H9 (cell line): ENCODE measurements around the gene AZI2. TPM values are rescaled to one million over a fixed set of nuclear protein-coding genes. Genes with fewer than 3 reads are reported as not detected.

ENCODE experiments used
- DNase-seq: peaks from one replicate; pipeline ENCODE4 v3.0.0-alpha.2; 2017
- H2AFZ ChIP-seq: one replicate; pipeline ENCODE4 v1.6.1; 2013; ENCODE audit warnings: mild to moderate bottlenecking, low read length, control low read depth, moderate library complexity
- H2AK5ac ChIP-seq: 2 replicates; pipeline ENCODE4 v1.6.1; 2013; ENCODE audit warnings: low read length, control low read depth, mixed read lengths; ENCODE audit not compliant: insufficient read length
- H2BK120ac ChIP-seq: one replicate; pipeline ENCODE4 v1.6.1; 2013; ENCODE audit warnings: low read depth, mild to moderate bottlenecking, low read length, control low read depth, inconsistent platforms; ENCODE audit not compliant: poor library complexity, severe bottlenecking
- H2BK12ac ChIP-seq: 2 replicates; pipeline ENCODE4 v1.6.1; 2013; ENCODE audit warnings: low read length, control low read depth, mixed read lengths, low read depth; ENCODE audit not compliant: insufficient read length
- H2BK15ac ChIP-seq: 2 replicates; pipeline ENCODE4 v1.6.1; 2013; ENCODE audit warnings: low read depth, low read length, control low read depth
- H2BK20ac ChIP-seq: one replicate; pipeline ENCODE4 v1.6.1; 2013; ENCODE audit warnings: low read depth, mild to moderate bottlenecking, low read length, control low read depth, inconsistent platforms; ENCODE audit not compliant: poor library complexity, severe bottlenecking
- H2BK5ac ChIP-seq: 2 replicates; pipeline ENCODE4 v1.6.1; 2013; ENCODE audit warnings: low read length, control low read depth, mixed read lengths; ENCODE audit not compliant: insufficient read length
- H3K14ac ChIP-seq: 2 replicates; pipeline ENCODE4 v1.6.1; 2013; ENCODE audit warnings: low read length, control low read depth; ENCODE audit not compliant: insufficient read depth
- H3K18ac ChIP-seq: 2 replicates; pipeline ENCODE4 v1.6.1; 2013; ENCODE audit warnings: low read depth, mild to moderate bottlenecking, mixed read lengths, low read length, control low read depth; ENCODE audit not compliant: insufficient read length
- H3K23ac ChIP-seq: 2 replicates; pipeline ENCODE4 v1.6.1; 2013; ENCODE audit warnings: low read length, control low read depth, mixed read lengths, low read depth; ENCODE audit not compliant: insufficient read length
- H3K23me2 ChIP-seq: 2 replicates; pipeline ENCODE4 v1.6.1; 2013; ENCODE audit warnings: low read depth, mild to moderate bottlenecking, mixed read lengths, low read length, control low read depth; ENCODE audit not compliant: insufficient read length, poor library complexity, severe bottlenecking
- H3K27ac ChIP-seq: 2 replicates; pipeline ENCODE4 v1.5.1; 2013; ENCODE audit warnings: low read length, control low read depth, mixed read lengths, low read depth; ENCODE audit not compliant: insufficient read length
- H3K27me3 ChIP-seq: 2 replicates; pipeline ENCODE4 v1.6.1; 2013; ENCODE audit warnings: low read length, control low read depth, inconsistent platforms; ENCODE audit not compliant: insufficient read depth
- H3K4ac ChIP-seq: 2 replicates; pipeline ENCODE4 v1.6.1; 2013; ENCODE audit warnings: low read depth, mild to moderate bottlenecking, control low read depth, inconsistent platforms, low read length, moderate library complexity
- H3K4me1 ChIP-seq: 2 replicates; pipeline ENCODE4 v1.6.1; 2013; ENCODE audit warnings: low read length, control low read depth, inconsistent platforms; ENCODE audit not compliant: insufficient read depth
- H3K4me2 ChIP-seq: 2 replicates; pipeline ENCODE4 v1.6.1; 2013; ENCODE audit warnings: low read length, control low read depth, mixed read lengths; ENCODE audit not compliant: insufficient read length, insufficient read depth
- H3K56ac ChIP-seq: 2 replicates; pipeline ENCODE4 v1.6.1; 2013; ENCODE audit warnings: low read depth, mild to moderate bottlenecking, mixed read lengths, low read length, control low read depth; ENCODE audit not compliant: insufficient read length
- H3K79me1 ChIP-seq: 2 replicates; pipeline ENCODE4 v1.6.1; 2013; ENCODE audit warnings: low read depth, mild to moderate bottlenecking, moderate library complexity, low read length, control low read depth, inconsistent platforms; ENCODE audit not compliant: insufficient read depth, poor library complexity, severe bottlenecking
- H3K79me2 ChIP-seq: 2 replicates; pipeline ENCODE4 v1.6.1; 2013; ENCODE audit warnings: low read length, control low read depth, inconsistent platforms; ENCODE audit not compliant: insufficient read depth
- H3K9ac ChIP-seq: 2 replicates; pipeline ENCODE4 v1.6.1; 2013; ENCODE audit warnings: low read length, control low read depth, mixed read lengths; ENCODE audit not compliant: insufficient read length; ENCODE audit errors: extremely low read depth
- H3K9me3 ChIP-seq: one replicate; pipeline ENCODE4 v1.6.1; 2013; ENCODE audit warnings: low read depth, low read length, inconsistent platforms; ENCODE audit not compliant: control insufficient read depth
- H3T11ph ChIP-seq: one replicate; pipeline ENCODE4 v1.6.1; 2013; ENCODE audit warnings: mild to moderate bottlenecking, low read length, control low read depth, inconsistent platforms
- H4K20me1 ChIP-seq: one replicate; pipeline ENCODE4 v1.6.1; 2013; ENCODE audit not compliant: control insufficient read depth, insufficient read length, insufficient read depth
- H4K5ac ChIP-seq: 2 replicates; pipeline ENCODE4 v1.6.1; 2013; ENCODE audit warnings: low read depth, mild to moderate bottlenecking, mixed read lengths, low read length, control low read depth; ENCODE audit not compliant: insufficient read length
- H4K8ac ChIP-seq: replicated peaks from 2 replicates; pipeline ENCODE4 v1.6.1; 2013; ENCODE audit warnings: low read length, control low read depth, mixed read lengths, low read depth; ENCODE audit not compliant: insufficient read length
- H4K91ac ChIP-seq: 2 replicates; pipeline ENCODE4 v1.6.1; 2013; ENCODE audit warnings: low read depth, mild to moderate bottlenecking, moderate library complexity, mixed read lengths, low read length, control low read depth; ENCODE audit not compliant: insufficient read length
- H3K27ac Mint-ChIP-seq, 3 experiments: 2 replicates in 2 of 3; 3 replicates in 1 of 3; pipeline ENCODE4 v1.8.0; 2020 to 2021; ENCODE audit warnings: mixed read lengths in 3 of 3, mild to moderate bottlenecking in 1 of 3, moderate library complexity in 1 of 3
- H3K27me3 Mint-ChIP-seq: 2 replicates; pipeline ENCODE4 v1.8.0; 2021; ENCODE audit warnings: low read depth, mild to moderate bottlenecking, moderate library complexity, mixed read lengths
- H3K36me3 Mint-ChIP-seq, 3 experiments: 2 replicates in 2 of 3; 3 replicates in 1 of 3; pipeline ENCODE4 v1.8.0; 2020 to 2021; ENCODE audit warnings: low read depth in 3 of 3, mixed read lengths in 3 of 3; ENCODE audit not compliant: insufficient read depth in 1 of 3
- H3K4me1 Mint-ChIP-seq, 2 experiments: 2 replicates each; pipeline ENCODE4 v1.8.0; 2020; ENCODE audit warnings: mixed read lengths in 2 of 2
- H3K4me3 Mint-ChIP-seq, 2 experiments: 2 replicates in 1 of 2; 3 replicates in 1 of 2; pipeline ENCODE4 v1.8.0; 2020 to 2021; ENCODE audit warnings: mild to moderate bottlenecking in 2 of 2, mixed read lengths in 2 of 2, moderate library complexity in 1 of 2
- H3K9me3 Mint-ChIP-seq, 2 experiments: 2 replicates in 1 of 2; 3 replicates in 1 of 2; pipeline ENCODE4 v1.8.0; 2020; ENCODE audit warnings: mild to moderate bottlenecking in 2 of 2, mixed read lengths in 2 of 2, moderate library complexity in 1 of 2
- WGBS: extraction: QIAGEN DNeasy Blood & Tissue Kit; methylation state at CpG from one replicate; pipeline ENCODE4 v1.1.7; 2013; ENCODE audit warnings: missing lambda C conversion rate, low lambda C conversion rate, mixed read lengths; ENCODE audit not compliant: insufficient read length; ENCODE audit errors: extremely low coverage; 5-methylcytosine and 5-hydroxymethylcytosine counted together
- total RNA-seq: library from RNA; stranded (reverse); gene quantifications from 2 replicates; pipeline ENCODE4 v1.2.1, GENCODE V29; 2021
- TF ChIP-seq, protein P1 (sequence below): fragments of 200-600 bp; sonication (generic); conservative IDR thresholded peaks from 3 replicates; pipeline ENCODE4 v1.8.0; 2021; ENCODE audit warnings: antibody characterized with exemption, mild to moderate bottlenecking

AZI2 gene
- total RNA-seq, 1 experiment from 2014 or later = 36.7 TPM

GRCh38 chr3:28292622-28293021 is 56.0 kb downstream of the AZI2 start:
- Histone ChIP-seq H2AK5ac (no peak overlapping the region), H3K4me1 (no peaks in the 10 kb centered on the region), H3K4ac (no peak overlapping the region), H3T11ph (no peak overlapping the region), H3K23me2 (no peaks in the 10 kb centered on the region), H2BK20ac (no peak overlapping the region), H3K9ac (no peak overlapping the region), H4K20me1 (no peaks in the 10 kb centered on the region), H2BK5ac (no peak overlapping the region), H2BK15ac (no peak overlapping the region), H3K27ac (no peak overlapping the region), H3K56ac (no peak overlapping the region), H3K18ac (no peak overlapping the region), H2AFZ (no peak overlapping the region), H2BK12ac (no peak overlapping the region), H3K79me1 (no peaks in the 10 kb centered on the region), H3K14ac (no peak overlapping the region), H4K5ac (no peak overlapping the region), H3K27me3 (no peaks in the 10 kb centered on the region), H3K79me2 (no peaks in the 10 kb centered on the region), H4K8ac (no peak overlapping the region), H3K23ac (no peak overlapping the region), H3K9me3 (peaks cover 6% of the 10 kb centered on the region), H4K91ac (no peak overlapping the region), H3K4me2 (no peak overlapping the region), H2BK120ac (no peak overlapping the region)
- Mint-ChIP-seq H3K4me3 (no peak overlapping the region), H3K36me3 (peaks cover 9 to 18% (median 10%) of the 10 kb centered on the region in 3 experiments), H3K27ac (no peak overlapping the region), H3K4me1 (peaks cover 7 to 9% of the 10 kb centered on the region in 2 experiments), H3K27me3 (no peaks in the 10 kb centered on the region), H3K9me3 (peaks cover 2 to 3% of the 10 kb centered on the region in 2 experiments; a peak in 2 of 5 replicates)
- TF ChIP-seq, protein P1, sequence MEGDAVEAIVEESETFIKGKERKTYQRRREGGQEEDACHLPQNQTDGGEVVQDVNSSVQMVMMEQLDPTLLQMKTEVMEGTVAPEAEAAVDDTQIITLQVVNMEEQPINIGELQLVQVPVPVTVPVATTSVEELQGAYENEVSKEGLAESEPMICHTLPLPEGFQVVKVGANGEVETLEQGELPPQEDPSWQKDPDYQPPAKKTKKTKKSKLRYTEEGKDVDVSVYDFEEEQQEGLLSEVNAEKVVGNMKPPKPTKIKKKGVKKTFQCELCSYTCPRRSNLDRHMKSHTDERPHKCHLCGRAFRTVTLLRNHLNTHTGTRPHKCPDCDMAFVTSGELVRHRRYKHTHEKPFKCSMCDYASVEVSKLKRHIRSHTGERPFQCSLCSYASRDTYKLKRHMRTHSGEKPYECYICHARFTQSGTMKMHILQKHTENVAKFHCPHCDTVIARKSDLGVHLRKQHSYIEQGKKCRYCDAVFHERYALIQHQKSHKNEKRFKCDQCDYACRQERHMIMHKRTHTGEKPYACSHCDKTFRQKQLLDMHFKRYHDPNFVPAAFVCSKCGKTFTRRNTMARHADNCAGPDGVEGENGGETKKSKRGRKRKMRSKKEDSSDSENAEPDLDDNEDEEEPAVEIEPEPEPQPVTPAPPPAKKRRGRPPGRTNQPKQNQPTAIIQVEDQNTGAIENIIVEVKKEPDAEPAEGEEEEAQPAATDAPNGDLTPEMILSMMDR = no peak
- WGBS = no CpG with 5 or more reads among the region's 4 CpGs
- no peak for DNase-seq
